ENCODE data around the gene ASCL5. TPM values are rescaled to one million over a fixed set of nuclear protein-coding genes. Genes with fewer than 3 reads are reported as not detected.

ASCL5 gene
- total RNA-seq, 1 donor from 2014 or later = not detected

- DNase-seq (no peak), ATAC-seq (ENCODE audit: low read depth) (no peak)
- ChIA-PET POLR2A (no interaction called here), CTCF (interaction anchor here (1.9 kb wide), 1 partner anchor 118 kb away, joined by 5 read pairs; no protein-coding TSS in a partner anchor)
- H3K9me3 Mint-ChIP-seq = no peaks in the 10 kb centered on the region
- TF ChIP-seq, protein P1, sequence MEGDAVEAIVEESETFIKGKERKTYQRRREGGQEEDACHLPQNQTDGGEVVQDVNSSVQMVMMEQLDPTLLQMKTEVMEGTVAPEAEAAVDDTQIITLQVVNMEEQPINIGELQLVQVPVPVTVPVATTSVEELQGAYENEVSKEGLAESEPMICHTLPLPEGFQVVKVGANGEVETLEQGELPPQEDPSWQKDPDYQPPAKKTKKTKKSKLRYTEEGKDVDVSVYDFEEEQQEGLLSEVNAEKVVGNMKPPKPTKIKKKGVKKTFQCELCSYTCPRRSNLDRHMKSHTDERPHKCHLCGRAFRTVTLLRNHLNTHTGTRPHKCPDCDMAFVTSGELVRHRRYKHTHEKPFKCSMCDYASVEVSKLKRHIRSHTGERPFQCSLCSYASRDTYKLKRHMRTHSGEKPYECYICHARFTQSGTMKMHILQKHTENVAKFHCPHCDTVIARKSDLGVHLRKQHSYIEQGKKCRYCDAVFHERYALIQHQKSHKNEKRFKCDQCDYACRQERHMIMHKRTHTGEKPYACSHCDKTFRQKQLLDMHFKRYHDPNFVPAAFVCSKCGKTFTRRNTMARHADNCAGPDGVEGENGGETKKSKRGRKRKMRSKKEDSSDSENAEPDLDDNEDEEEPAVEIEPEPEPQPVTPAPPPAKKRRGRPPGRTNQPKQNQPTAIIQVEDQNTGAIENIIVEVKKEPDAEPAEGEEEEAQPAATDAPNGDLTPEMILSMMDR (IDR thresholded peaks at IDR 0.05) = no peak
- H3K27ac Mint-ChIP-seq = no peak overlapping the region
- H3K4me3 Mint-ChIP-seq = no peak overlapping the region
- H3K4me1 Mint-ChIP-seq = peaks cover 2% of the 10 kb centered on the region
- H3K36me3 Mint-ChIP-seq (ENCODE audit: low read depth) = no peaks in the 10 kb centered on the region
- peaks cover 3% of the 10 kb centered on the region for H3K27me3 Mint-ChIP-seq
- intact Hi-C loops (cut with micrococcal nuclease) = no loop called here
These were observed 29.8 kb downstream of the ASCL5 start for GRCh38 chr1:201096977-201097856.

GRCh38 chr1:201096041-201096461 is 30.9 kb downstream of the ASCL5 start:
- TF ChIP-seq, protein P1 (IDR thresholded peaks at IDR 0.05) = no peak
- H3K27ac Mint-ChIP-seq = no peak overlapping the region
- no peak for DNase-seq
- H3K9me3 Mint-ChIP-seq = no peaks in the 10 kb centered on the region
- peaks cover 3% of the 10 kb centered on the region for H3K27me3 Mint-ChIP-seq
- H3K36me3 Mint-ChIP-seq (ENCODE audit: low read depth) = no peaks in the 10 kb centered on the region
- H3K4me1 Mint-ChIP-seq = peaks cover 2% of the 10 kb centered on the region
- ATAC-seq (ENCODE audit: low read depth) = peak; percentile 60
- ChIA-PET POLR2A (no interaction called here), CTCF (no interaction called here)
- intact Hi-C loops (cut with micrococcal nuclease) = no loop called here
- no peak overlapping the region for H3K4me3 Mint-ChIP-seq

- H3K36me3 Mint-ChIP-seq (ENCODE audit: low read depth) = no peaks in the 10 kb centered on the region
- H3K9me3 Mint-ChIP-seq = no peaks in the 10 kb centered on the region
- no peak for ATAC-seq (ENCODE audit: low read depth)
- DNase-seq = no peak
- no peak overlapping the region for H3K27ac Mint-ChIP-seq
- CTCF ChIA-PET = no interaction called here
- POLR2A ChIA-PET = no interaction called here
- TF ChIP-seq, protein P1 (IDR thresholded peaks at IDR 0.05) = no peak
- no peak overlapping the region for H3K4me3 Mint-ChIP-seq
- peaks cover 2% of the 10 kb centered on the region for H3K4me1 Mint-ChIP-seq
- H3K27me3 Mint-ChIP-seq = peaks cover 3% of the 10 kb centered on the region
- intact Hi-C loops (cut with micrococcal nuclease) = no loop called here
These were observed 31.4 kb downstream of the ASCL5 start for GRCh38 chr1:201095581-201095980.

DNA sequence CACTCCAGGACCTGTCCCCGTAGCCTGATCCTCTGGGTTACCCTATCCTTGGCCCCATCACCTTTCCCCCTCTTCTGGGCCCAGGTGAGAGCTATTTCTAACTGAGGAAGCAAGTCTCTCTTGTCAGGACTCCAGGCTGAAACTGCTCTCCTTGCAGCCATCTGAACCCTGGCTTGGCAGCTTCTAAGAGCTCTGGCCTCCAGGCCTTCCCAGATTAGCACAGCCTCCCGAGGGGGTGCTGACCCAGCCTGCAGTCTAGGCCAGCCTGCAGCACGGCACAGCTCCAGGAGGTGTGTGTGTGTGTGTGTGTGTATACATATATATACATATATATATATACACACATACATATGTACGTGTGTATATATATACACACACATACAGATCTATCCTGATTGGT is 32.2 kb downstream of the ASCL5 start:
- no peak overlapping the region for H3K4me3 Mint-ChIP-seq
- no peaks in the 10 kb centered on the region for H3K36me3 Mint-ChIP-seq (ENCODE audit: low read depth)
- intact Hi-C loops (cut with micrococcal nuclease) = no loop called here
- TF ChIP-seq, protein P1 (IDR thresholded peaks at IDR 0.05) = no peak
- no peak for ATAC-seq (ENCODE audit: low read depth)
- CTCF ChIA-PET = no interaction called here
- no peaks in the 10 kb centered on the region for H3K9me3 Mint-ChIP-seq
- peaks cover 3% of the 10 kb centered on the region for H3K27me3 Mint-ChIP-seq
- DNase-seq = no peak
- H3K4me1 Mint-ChIP-seq = peaks cover 2% of the 10 kb centered on the region
- POLR2A ChIA-PET = no interaction called here
- no peak overlapping the region for H3K27ac Mint-ChIP-seq

GRCh38 chr1:201093962-201094361 is 33.0 kb downstream of the ASCL5 start:
- DNase-seq = no peak
- Mint-ChIP-seq H3K36me3 (ENCODE audit: low read depth) (no peaks in the 10 kb centered on the region), H3K27ac (no peak overlapping the region), H3K9me3 (no peaks in the 10 kb centered on the region), H3K27me3 (no peaks in the 10 kb centered on the region), H3K4me1 (peaks cover 2% of the 10 kb centered on the region), H3K4me3 (no peak overlapping the region)
- ChIA-PET CTCF (no interaction called here), POLR2A (no interaction called here)
- no peak for ATAC-seq (ENCODE audit: low read depth)
- intact Hi-C loops (cut with micrococcal nuclease) = no loop called here
- TF ChIP-seq, protein P1 (IDR thresholded peaks at IDR 0.05) = no peak
